Stimulated activated CD4-positive, alpha-beta T cell treated with anti-CD3 and anti-CD28 coated beads, Interleukin-15, amount 100 ng/mL, for 24 hours (primary cell): Measurements from ENCODE around the gene ALG14.
"Not testable (repeated sequence)": the region's sequence is repeated elsewhere in the genome, so short reads cannot be mapped to it uniquely, and the experiment has no call there.

ENCODE experiments used
- DNase-seq: peaks from one replicate; pipeline ENCODE4 v3.0.0-alpha.2; 2020

Gene ALG14

GRCh38 chr1:95041491-95042165, 31.1 kb downstream of the ALG14 start:
- DNase-seq = no peak

GRCh38 chr1:95040032-95040525, 32.7 kb downstream of the ALG14 start:
- no peak for DNase-seq

GRCh38 chr1:95039360-95040031, 33.3 kb downstream of the ALG14 start:
- no peak for DNase-seq

GRCh38 chr1:95035536-95035935, 37.2 kb downstream of the ALG14 start:
- DNase-seq = no peak

- DNase-seq = no peak
These were observed 38.2 kb downstream of the ALG14 start for GRCh38 chr1:95034506-95034905.

DNA sequence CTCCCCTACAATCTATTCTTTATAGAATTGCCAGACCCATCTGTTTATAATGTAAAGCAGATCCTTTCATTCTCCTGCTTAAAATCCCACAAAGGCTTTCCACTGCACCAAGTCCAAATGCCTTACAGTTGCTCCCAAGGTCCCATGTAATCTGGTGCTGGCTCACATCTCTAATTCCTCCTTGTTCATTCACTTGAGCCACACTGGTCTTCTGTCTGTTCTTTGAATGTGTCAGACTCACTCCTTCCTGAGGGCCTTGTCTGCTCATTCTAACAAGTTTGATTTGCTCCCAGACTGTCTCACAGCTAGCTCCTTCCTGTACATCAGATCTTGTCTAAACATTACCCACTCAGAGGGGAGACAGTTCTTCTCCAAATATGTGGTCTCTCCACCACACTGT, 38.9 kb downstream of the ALG14 start:
- no peak for DNase-seq

- DNase-seq = no peak
These were observed 43.2 kb downstream of the ALG14 start for GRCh38 chr1:95029532-95029931.

DNA sequence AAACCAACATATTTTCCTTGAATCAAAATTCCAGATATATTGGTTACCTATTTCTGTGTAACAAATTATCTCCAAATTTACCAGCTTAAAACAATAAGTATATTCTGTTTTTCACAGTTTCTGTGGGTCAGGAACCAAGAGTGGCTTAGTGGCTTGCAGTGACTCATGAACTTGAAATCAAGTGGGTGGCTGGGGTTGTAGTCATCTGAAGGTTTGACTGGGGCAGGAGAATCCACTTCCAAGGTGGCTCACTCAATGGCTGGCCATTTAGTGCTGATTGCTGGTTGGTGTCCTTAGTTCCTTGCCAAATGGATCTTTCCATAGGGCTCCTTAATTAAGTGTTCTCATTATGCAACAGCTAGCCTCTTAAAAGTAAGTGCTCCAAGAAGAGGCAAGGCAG, 43.8 kb downstream of the ALG14 start:
- DNase-seq = no peak

DNA sequence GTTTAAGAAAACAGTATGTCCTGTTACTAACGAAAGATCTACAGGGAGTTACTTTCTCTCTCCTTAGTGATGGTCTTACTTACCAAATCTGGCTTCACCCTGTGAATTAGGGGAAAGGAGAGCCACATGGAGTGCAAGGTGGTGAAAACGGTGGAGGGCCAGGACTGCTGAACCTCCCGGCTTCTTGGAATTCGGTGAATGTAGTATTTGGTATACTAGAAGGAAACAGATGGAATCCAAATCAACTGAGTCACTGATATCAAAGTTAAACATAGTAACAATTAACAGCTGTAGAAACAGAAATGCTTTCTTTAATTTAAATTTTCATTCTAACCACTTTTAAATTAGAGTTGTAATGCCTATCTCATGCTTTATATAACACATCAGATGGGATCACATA, 45.7 kb downstream of the ALG14 start:
- no peak for DNase-seq

GRCh38 chr1:95023399-95024043, 49.2 kb downstream of the ALG14 start:
- no peak for DNase-seq

GRCh38 chr1:95022644-95022926, 50.2 kb downstream of the ALG14 start:
- no peak for DNase-seq

DNA sequence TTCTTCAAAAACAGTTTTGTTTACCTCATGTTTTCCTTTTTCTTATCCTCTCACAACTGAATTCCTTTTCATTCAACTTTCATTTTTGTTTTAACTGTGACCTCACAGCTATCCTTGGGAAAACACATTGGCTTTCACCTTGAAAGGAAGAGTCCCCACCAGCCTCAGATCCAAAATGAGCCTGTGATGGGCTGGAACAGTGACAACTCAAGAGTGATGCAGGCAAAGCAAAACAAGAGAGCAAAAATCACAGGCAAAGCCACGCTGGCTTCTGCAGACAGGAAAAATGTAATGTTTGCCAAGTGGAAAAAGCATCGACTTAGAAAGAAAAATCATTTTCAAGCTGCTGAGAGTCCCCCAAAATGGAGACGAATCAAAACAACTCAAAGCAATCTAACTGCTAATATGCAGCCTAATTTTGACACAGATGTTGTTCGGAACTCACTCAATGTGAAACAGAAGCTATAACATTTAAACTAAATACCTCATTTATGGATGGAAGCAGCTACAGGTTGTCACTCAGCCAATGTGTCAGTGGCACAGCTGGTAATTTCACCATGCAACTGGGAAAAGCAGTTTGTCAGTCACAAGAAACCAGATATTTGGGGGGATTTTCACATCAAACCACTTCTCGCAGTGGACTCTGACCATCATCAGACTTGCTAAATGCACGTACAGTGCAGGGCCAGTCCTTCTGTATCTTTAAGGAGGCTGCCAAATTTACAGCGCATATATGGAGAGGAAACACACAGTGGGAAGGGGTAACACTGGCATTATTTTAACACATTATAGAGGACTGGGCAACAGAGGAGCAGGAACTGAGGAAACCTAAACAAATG, 50.7 kb downstream of the ALG14 start:
- DNase-seq = no peak

GRCh38 chr1:95021119-95021518, 51.6 kb downstream of the ALG14 start:
- no peak for DNase-seq

GRCh38 chr1:95019466-95019865, 53.3 kb downstream of the ALG14 start:
- DNase-seq = not testable (repeated sequence)

GRCh38 chr1:95018602-95019369, 54.0 kb downstream of the ALG14 start:
- no peak for DNase-seq

DNA sequence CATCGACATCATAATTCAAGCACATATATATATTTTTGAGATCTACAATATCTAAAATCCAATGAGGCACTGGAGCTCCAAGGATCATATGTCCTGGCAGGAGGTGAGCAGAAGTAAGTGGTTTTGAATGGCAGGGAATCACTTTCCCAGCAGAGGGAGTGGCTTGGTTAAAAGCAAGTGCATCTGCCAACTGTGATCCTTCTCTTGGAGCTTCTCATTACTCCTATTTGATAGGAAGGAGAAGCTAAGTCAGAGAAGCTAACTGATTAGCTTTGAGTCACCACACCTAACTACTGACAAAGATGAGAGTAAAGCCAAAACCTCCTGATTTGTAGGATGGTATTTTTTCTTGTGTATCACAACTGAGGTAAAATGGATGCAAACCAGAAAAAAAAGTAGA, 55.0 kb downstream of the ALG14 start:
- DNase-seq = no peak

DNA sequence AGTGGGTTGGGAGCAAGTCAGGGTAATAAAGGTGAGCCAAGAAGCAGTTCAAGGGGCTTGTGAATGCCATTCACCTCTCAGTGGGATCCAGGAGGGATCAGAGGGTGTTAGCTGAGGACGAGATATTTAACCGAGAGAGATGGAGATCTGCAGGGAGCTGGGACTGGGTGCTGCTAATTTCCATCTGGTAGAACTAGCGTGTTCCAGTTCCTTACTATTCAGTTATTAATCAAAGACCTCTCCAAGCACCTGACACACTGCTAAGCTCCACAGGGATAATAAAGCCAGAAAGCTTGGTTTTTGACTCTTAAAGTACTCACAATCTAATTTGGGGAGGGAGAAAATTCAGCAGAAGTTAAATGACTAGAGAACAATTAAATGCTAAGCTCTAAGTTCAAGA, 57.7 kb downstream of the ALG14 start:
- no peak for DNase-seq

GRCh38 chr1:95013950-95014574, 58.7 kb downstream of the ALG14 start:
- no peak for DNase-seq

DNA sequence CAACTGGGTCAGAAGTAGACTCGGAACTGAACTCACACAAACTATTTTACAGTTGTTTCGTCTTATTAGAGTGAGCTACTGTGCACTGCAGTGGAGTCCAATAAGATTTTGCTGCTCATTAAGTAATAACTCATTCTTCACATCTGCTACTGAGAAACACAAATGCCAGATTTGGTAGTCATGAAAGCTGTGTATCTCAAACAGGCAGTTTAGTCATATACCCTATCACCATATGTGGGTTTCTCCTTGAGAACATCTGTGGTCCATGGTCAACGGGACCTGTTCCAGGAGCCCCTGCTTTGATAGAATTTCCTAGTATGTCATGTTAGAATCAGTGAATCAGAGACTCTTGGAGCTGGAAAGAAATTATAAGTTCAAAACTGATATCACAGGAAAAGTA, 60.4 kb downstream of the ALG14 start:
- no peak for DNase-seq

DNA sequence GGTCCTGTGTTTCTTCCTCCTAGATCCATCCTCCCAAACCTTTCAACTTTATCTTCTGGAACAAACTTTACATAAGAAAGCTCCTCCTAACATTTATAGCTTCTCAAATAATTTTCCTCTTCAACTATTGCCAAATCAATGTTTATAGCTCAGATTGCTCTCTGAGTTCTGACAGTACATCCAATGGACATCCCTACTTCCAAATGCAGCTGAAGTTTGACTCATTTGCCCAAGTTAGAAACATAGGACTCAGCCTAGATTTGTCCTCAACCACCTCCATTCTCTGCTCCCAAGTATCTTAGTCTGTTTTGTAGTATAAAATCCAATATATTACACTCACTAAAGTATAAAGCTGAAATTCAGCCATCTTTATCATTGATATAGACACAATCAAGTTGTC, 62.6 kb downstream of the ALG14 start:
- no peak for DNase-seq

GRCh38 chr1:95007687-95008086, 65.1 kb downstream of the ALG14 start:
- no peak for DNase-seq

DNA sequence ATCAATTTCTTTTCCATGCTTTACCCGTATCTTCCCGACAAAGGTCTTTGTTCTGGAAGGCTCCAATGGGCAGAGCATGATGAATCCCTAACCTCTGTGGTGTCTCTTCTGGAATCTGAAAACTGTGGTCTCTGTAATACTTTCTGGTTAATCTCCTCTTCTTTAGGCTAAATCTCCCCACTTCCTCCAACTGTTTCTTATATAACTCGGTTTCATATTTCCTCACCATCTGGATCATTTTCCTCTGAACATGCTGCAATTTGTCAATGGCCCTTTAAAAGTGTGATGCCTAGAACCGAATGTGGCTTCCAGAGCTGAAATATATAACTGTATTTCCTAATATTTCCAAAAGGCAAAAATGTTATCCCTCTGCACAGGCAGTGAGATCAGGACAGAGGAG, 66.1 kb downstream of the ALG14 start:
- DNase-seq = no peak
